CD4-positive, alpha-beta memory T cell (primary cell): Measurements from ENCODE around the gene PTPRD. TPM values are rescaled to one million over a fixed set of nuclear protein-coding genes. Genes with fewer than 3 reads are reported as not detected.

ENCODE experiments used
- CTCF ChIA-PET: fragments of 350-600 bp; sonication (Branson Sonifier 250); formaldehyde crosslinking; loops from one replicate; lab custom pipeline; 2021; ENCODE audit warnings: inconsistent platforms; ENCODE audit not compliant: partially characterized antibody; lab: Charles Lee
- POLR2A ChIA-PET: fragments of 350-600 bp; sonication (Branson Sonifier 250); formaldehyde crosslinking; loops from one replicate; lab custom pipeline; 2021; ENCODE audit not compliant: partially characterized antibody; lab: Charles Lee
- DNase-seq, 5 donors: peaks; one replicate each; pipeline versions ENCODE4 v3.0.0 to v3.0.0-alpha.2; 2020 to 2022; ENCODE audit warnings: mixed read lengths in 1 of 5
- H3K27ac ChIP-seq: one replicate; pipeline ENCODE4 v1.7.0; 2013; ENCODE audit warnings: low read depth, low read length
- H3K27me3 ChIP-seq: 2 replicates; pipeline ENCODE4 v1.7.0; 2013; ENCODE audit warnings: mild to moderate bottlenecking, low read length, moderate library complexity; ENCODE audit not compliant: insufficient read depth
- H3K36me3 ChIP-seq: 2 replicates; pipeline ENCODE4 v1.7.0; 2013; ENCODE audit warnings: mild to moderate bottlenecking, low read length, moderate library complexity; ENCODE audit not compliant: insufficient read depth
- H3K4me1 ChIP-seq: 2 replicates; pipeline ENCODE4 v1.7.0; 2013; ENCODE audit warnings: mild to moderate bottlenecking, low read length, moderate library complexity; ENCODE audit not compliant: insufficient read depth
- H3K4me3 ChIP-seq, 2 donors: one replicate each; pipeline ENCODE4 v1.7.0; 2013; ENCODE audit warnings: low read length in 2 of 2, mild to moderate bottlenecking in 1 of 2
- H3K9me3 ChIP-seq, 2 donors: one replicate each; pipeline ENCODE4 v1.7.0; 2013; ENCODE audit warnings: low read length in 2 of 2, control low read depth in 1 of 2; ENCODE audit not compliant: control insufficient read depth in 1 of 2
- H3K27ac Mint-ChIP-seq, 7 donors: one replicate each; pipeline ENCODE4 v1.8.0; 2020 to 2021; ENCODE audit warnings: mixed read lengths in 7 of 7, mild to moderate bottlenecking in 6 of 7, inconsistent platforms in 3 of 7, moderate library complexity in 3 of 7
- H3K27me3 Mint-ChIP-seq, 2 donors: one replicate each; pipeline ENCODE4 v1.8.0; 2020 to 2021; ENCODE audit warnings: mixed read lengths in 2 of 2
- H3K36me3 Mint-ChIP-seq, 2 donors: one replicate each; pipeline ENCODE4 v1.8.0; 2020 to 2021; ENCODE audit warnings: mixed read lengths in 2 of 2, inconsistent platforms in 1 of 2, mild to moderate bottlenecking in 1 of 2
- H3K4me1 Mint-ChIP-seq, 4 donors: one replicate each; pipeline ENCODE4 v1.8.0; 2020 to 2021; ENCODE audit warnings: mixed read lengths in 4 of 4, mild to moderate bottlenecking in 1 of 4
- H3K4me3 Mint-ChIP-seq, 8 donors: one replicate each; pipeline ENCODE4 v1.8.0; 2020 to 2021; ENCODE audit warnings: mixed read lengths in 8 of 8, mild to moderate bottlenecking in 7 of 8, moderate library complexity in 6 of 8, inconsistent platforms in 3 of 8
- H3K9me3 Mint-ChIP-seq, 8 donors: one replicate each; pipeline ENCODE4 v1.8.0; 2020 to 2021; ENCODE audit warnings: mixed read lengths in 8 of 8, mild to moderate bottlenecking in 5 of 8, inconsistent platforms in 3 of 8, moderate library complexity in 1 of 8
- intact Hi-C: fragments of 100-400 bp; cut with micrococcal nuclease; formaldehyde crosslinking; loops from one replicate; pipeline ENCODE4 v1.15.1; 2023
- polyA plus RNA-seq, 2 donors: library from polyadenylated mRNA; unstranded; fragments of 300-500 nt; fragmentation: Illumina TruSeq; gene quantifications; one replicate each; pipeline ENCODE4 v1.2.3, GENCODE V29; 2021
- total RNA-seq, 2 experiments: library from RNA; stranded (reverse); gene quantifications; one replicate each; pipeline ENCODE4 v1.2.3, GENCODE V29; 2021

PTPRD gene
- total and polyA plus RNA-seq, 4 experiments from 2014 or later, result not detected

GRCh38 chr9:8473244-8474020, 2139.4 kb downstream of the PTPRD start:
- H3K27ac Mint-ChIP-seq, result no peak overlapping the region
- H3K27me3 Mint-ChIP-seq, result no peaks in the 10 kb centered on the region
- H3K4me1 Mint-ChIP-seq, result no peaks in the 10 kb centered on the region
- H3K27ac ChIP-seq, result no peak overlapping the region
- H3K4me1 ChIP-seq, result no peaks in the 10 kb centered on the region
- H3K9me3 Mint-ChIP-seq, result no peaks in the 10 kb centered on the region
- intact Hi-C loops, result no loop called here
- no peaks in the 10 kb centered on the region for H3K27me3 ChIP-seq
- ChIA-PET POLR2A (no interaction called here), CTCF (no interaction called here)
- no peak overlapping the region for H3K4me3 Mint-ChIP-seq
- no peaks in the 10 kb centered on the region for H3K36me3 ChIP-seq
- H3K9me3 ChIP-seq, result no peaks in the 10 kb centered on the region
- DNase-seq, result no peak
- no peak overlapping the region for H3K4me3 ChIP-seq
- no peaks in the 10 kb centered on the region for H3K36me3 Mint-ChIP-seq

GRCh38 chr9:8468045-8468637, 2144.7 kb downstream of the PTPRD start:
- Mint-ChIP-seq H3K27ac (no peak overlapping the region), H3K4me1 (no peaks in the 10 kb centered on the region), H3K9me3 (no peaks in the 10 kb centered on the region), H3K4me3 (no peak overlapping the region), H3K36me3 (no peaks in the 10 kb centered on the region), H3K27me3 (no peaks in the 10 kb centered on the region)
- no peak overlapping the region for H3K27ac ChIP-seq
- CTCF ChIA-PET, result interaction anchor here (1.5 kb wide), 1 partner anchor 9 kb away, joined by 5 read pairs; no protein-coding TSS in a partner anchor
- no peak for DNase-seq
- no peaks in the 10 kb centered on the region for H3K9me3 ChIP-seq
- H3K36me3 ChIP-seq, result no peaks in the 10 kb centered on the region
- no peaks in the 10 kb centered on the region for H3K27me3 ChIP-seq
- no peak overlapping the region for H3K4me3 ChIP-seq
- intact Hi-C loops, result no loop called here
- H3K4me1 ChIP-seq, result no peaks in the 10 kb centered on the region
- POLR2A ChIA-PET, result no interaction called here

GRCh38 chr9:8457816-8458215, 2155.0 kb downstream of the PTPRD start:
- DNase-seq, result no peak

DNA sequence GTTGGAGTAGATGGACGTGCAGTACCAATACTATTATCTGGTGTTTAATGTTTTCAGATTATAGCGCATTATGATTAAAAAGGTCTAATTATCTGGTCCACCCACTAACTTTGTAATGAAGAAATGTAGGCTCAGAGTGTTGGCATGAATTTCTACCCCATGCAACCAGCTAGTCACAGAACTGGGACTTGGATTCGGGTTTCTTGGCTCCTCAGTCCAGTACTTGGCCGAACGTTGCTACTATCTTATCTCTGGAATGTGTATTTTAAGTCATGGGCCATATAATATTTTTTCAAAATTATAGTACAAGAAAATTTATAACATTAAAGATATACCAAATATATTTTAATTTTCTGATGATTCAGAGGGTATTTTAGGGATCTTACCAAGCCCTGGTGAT, 2155.7 kb downstream of the PTPRD start:
- POLR2A ChIA-PET, result no interaction called here
- H3K9me3 ChIP-seq, result no peaks in the 10 kb centered on the region
- Mint-ChIP-seq H3K4me1 (no peaks in the 10 kb centered on the region), H3K36me3 (no peaks in the 10 kb centered on the region), H3K9me3 (peaks cover 0 to 2% (median 0%) of the 10 kb centered on the region in 8 donors), H3K27ac (no peak overlapping the region), H3K27me3 (no peaks in the 10 kb centered on the region), H3K4me3 (no peak overlapping the region)
- H3K36me3 ChIP-seq, result no peaks in the 10 kb centered on the region
- no peak for DNase-seq
- H3K4me3 ChIP-seq, result no peak overlapping the region
- CTCF ChIA-PET, result no interaction called here
- H3K27me3 ChIP-seq, result no peaks in the 10 kb centered on the region
- intact Hi-C loops, result no loop called here
- H3K27ac ChIP-seq, result no peak overlapping the region
- no peaks in the 10 kb centered on the region for H3K4me1 ChIP-seq

More at GRCh38 chr9:8457816-8458215, 2155.0 kb downstream of the PTPRD start:
- no peaks in the 10 kb centered on the region for H3K4me1 Mint-ChIP-seq
- H3K9me3 Mint-ChIP-seq, result peaks cover 0 to 2% (median 0%) of the 10 kb centered on the region in 8 donors
- peaks cover 0 to 2% of the 10 kb centered on the region in 2 donors for H3K27me3 Mint-ChIP-seq
- Histone ChIP-seq H3K4me3 (no peak overlapping the region), H3K27me3 (no peaks in the 10 kb centered on the region), H3K9me3 (no peaks in the 10 kb centered on the region), H3K4me1 (no peaks in the 10 kb centered on the region), H3K27ac (no peak overlapping the region), H3K36me3 (no peaks in the 10 kb centered on the region)
- ChIA-PET CTCF (no interaction called here), POLR2A (no interaction called here)
- H3K27ac Mint-ChIP-seq, result no peak overlapping the region
- intact Hi-C loops, result no loop called here
- no peaks in the 10 kb centered on the region for H3K36me3 Mint-ChIP-seq
- H3K4me3 Mint-ChIP-seq, result no peak overlapping the region

DNA sequence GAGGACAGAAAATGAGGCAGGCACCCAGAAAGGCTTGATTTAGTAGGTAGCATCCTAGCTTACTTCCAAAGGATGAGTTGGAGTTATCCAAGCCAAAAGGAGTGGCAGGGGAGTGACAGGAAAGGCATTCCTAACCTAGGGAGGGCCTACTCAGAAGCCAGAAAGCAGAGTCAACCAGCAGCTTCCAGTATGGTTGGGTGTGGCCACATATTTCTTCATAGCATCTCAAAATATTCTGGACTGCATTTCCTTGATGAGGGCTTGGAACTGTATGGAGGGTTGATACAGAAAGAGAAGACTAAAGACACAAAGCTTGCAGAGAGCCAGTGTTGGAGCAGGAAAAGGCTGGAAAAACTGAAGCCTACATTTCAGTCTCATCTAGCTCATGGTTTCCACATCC, 2156.5 kb downstream of the PTPRD start:
- Histone ChIP-seq H3K4me3 (no peak overlapping the region), H3K36me3 (no peaks in the 10 kb centered on the region), H3K27me3 (no peaks in the 10 kb centered on the region), H3K9me3 (no peaks in the 10 kb centered on the region), H3K27ac (no peak overlapping the region), H3K4me1 (no peaks in the 10 kb centered on the region)
- ChIA-PET CTCF (no interaction called here), POLR2A (no interaction called here)
- H3K36me3 Mint-ChIP-seq, result no peaks in the 10 kb centered on the region
- DNase-seq, result no peak
- H3K9me3 Mint-ChIP-seq, result peaks cover 0 to 2% (median 0%) of the 10 kb centered on the region in 8 donors
- H3K27ac Mint-ChIP-seq, result no peak overlapping the region
- intact Hi-C loops, result no loop called here
- H3K4me3 Mint-ChIP-seq, result no peak overlapping the region
- H3K27me3 Mint-ChIP-seq, result no peaks in the 10 kb centered on the region
- no peaks in the 10 kb centered on the region for H3K4me1 Mint-ChIP-seq

DNA sequence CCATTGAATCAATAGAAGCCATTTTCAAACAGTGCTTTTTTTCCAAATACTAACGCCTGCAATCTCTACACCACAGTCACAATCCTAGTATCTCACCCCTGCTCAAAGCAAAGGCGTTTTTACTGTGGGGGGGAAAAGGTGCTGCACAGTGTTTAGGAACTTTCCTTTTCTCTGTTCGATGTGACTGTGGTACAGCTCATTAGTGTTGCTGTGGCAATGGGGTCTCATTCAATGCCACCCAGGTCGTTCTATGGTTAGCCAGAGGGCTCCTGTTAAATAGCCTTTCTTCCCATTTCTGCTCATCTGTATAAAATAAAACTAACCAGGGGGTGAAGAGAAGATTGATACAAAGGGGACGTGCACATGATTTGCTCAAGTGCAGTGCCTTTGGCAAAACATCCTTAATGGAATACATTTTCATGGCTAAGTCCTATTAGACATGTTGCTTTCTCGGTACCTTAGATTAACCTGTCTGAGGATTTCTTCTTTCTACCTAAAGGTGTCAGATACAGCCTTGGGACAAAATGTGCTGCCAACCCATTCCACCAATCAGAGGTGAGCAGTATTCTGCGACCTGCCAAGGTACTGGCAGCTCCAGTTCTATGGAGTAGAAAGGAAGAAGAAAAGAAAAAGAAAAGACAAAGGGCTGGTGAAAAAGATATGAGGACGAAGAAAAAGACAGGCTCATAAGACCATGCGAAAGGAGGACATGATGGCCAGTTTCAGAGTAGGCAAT, 2161.8 kb downstream of the PTPRD start:
- intact Hi-C loops, result no loop called here
- peaks cover 0 to 1% of the 10 kb centered on the region in 2 donors for H3K27me3 Mint-ChIP-seq
- H3K9me3 Mint-ChIP-seq, result peaks cover 0 to under 1% (median 0%) of the 10 kb centered on the region in 8 donors
- no peaks in the 10 kb centered on the region for H3K4me1 Mint-ChIP-seq
- no peak overlapping the region for H3K4me3 Mint-ChIP-seq
- H3K27ac ChIP-seq, result no peak overlapping the region
- no peaks in the 10 kb centered on the region for H3K36me3 Mint-ChIP-seq
- CTCF ChIA-PET, result no interaction called here
- H3K4me3 ChIP-seq, result no peak overlapping the region
- no peaks in the 10 kb centered on the region for H3K9me3 ChIP-seq
- POLR2A ChIA-PET, result no interaction called here
- H3K27me3 ChIP-seq, result no peaks in the 10 kb centered on the region
- H3K4me1 ChIP-seq, result no peaks in the 10 kb centered on the region
- no peak overlapping the region for H3K27ac Mint-ChIP-seq
- no peaks in the 10 kb centered on the region for H3K36me3 ChIP-seq
- no peak for DNase-seq

DNA sequence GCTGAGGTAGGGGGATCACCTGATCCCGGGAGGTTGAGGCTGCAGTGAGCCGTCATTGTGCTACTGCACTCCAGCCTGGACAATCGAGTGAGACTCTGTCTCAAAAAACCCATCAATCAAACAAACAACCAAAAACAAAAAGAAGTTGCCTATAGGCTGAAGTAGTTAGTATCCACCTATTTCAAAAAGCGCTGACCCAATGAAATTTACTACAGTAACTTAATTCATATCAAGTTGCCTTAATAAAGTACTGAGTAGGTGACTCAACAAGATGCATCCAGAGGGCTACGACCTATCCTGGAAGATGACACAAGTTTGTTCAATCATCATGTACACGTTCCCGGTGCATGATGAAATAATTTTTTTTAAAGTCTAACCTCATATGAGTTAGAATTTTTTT, 2164.6 kb downstream of the PTPRD start:
- POLR2A ChIA-PET, result no interaction called here
- H3K9me3 ChIP-seq, result no peaks in the 10 kb centered on the region

More for the DNA sequence above, 2164.6 kb downstream of the PTPRD start:
- no peak overlapping the region for H3K27ac Mint-ChIP-seq
- Histone ChIP-seq H3K36me3 (no peaks in the 10 kb centered on the region), H3K27ac (no peak overlapping the region), H3K4me1 (no peaks in the 10 kb centered on the region), H3K4me3 (no peak overlapping the region), H3K27me3 (no peaks in the 10 kb centered on the region)
- no peaks in the 10 kb centered on the region for H3K4me1 Mint-ChIP-seq
- CTCF ChIA-PET, result no interaction called here
- no peak overlapping the region for H3K4me3 Mint-ChIP-seq
- intact Hi-C loops, result no loop called here
- no peaks in the 10 kb centered on the region for H3K9me3 Mint-ChIP-seq
- no peak for DNase-seq
- H3K27me3 Mint-ChIP-seq, result peaks cover 0 to 3% of the 10 kb centered on the region in 2 donors
- no peaks in the 10 kb centered on the region for H3K36me3 Mint-ChIP-seq
